DOHH2 (cell line): ENCODE results near the gene IKBIP.
"Not testable (repeated sequence)": the region's sequence is repeated elsewhere in the genome, so short reads cannot be mapped to it uniquely, and the experiment has no call there.

Experiments used
- H3F3A ChIP-seq: fragments of 200-600 bp; sonication (generic), shearing (Covaris generic); 2 replicates; pipeline ENCODE4 v1.6.0; 2016; ENCODE audit warnings: antibody characterized with exemption, mild to moderate bottlenecking; ENCODE audit not compliant: control insufficient read depth, insufficient read depth
- H3K27ac ChIP-seq: fragments of 200-600 bp; sonication (generic); 2 replicates; pipeline ENCODE4 v1.5.1; 2014; ENCODE audit warnings: low read depth, mild to moderate bottlenecking, low read length, moderate library complexity
- H3K27me3 ChIP-seq: fragments of 200-600 bp; sonication (generic); 2 replicates; pipeline ENCODE4 v1.6.1; 2014; ENCODE audit warnings: mild to moderate bottlenecking, low read length, mixed read lengths; ENCODE audit not compliant: control insufficient read depth
- H3K36me3 ChIP-seq: fragments of 200-600 bp; sonication (generic); 2 replicates; pipeline ENCODE4 v1.6.1; 2014; ENCODE audit warnings: mild to moderate bottlenecking, low read length, moderate library complexity, mixed read lengths; ENCODE audit not compliant: control insufficient read depth
- H3K4me1 ChIP-seq: fragments of 200-600 bp; sonication (generic); 2 replicates; pipeline ENCODE4 v1.6.1; 2014; ENCODE audit warnings: mild to moderate bottlenecking, low read length, mixed read lengths; ENCODE audit not compliant: control insufficient read depth
- H3K4me2 ChIP-seq: fragments of 200-600 bp; sonication (generic); 2 replicates; pipeline ENCODE4 v1.6.0; 2014; ENCODE audit warnings: mild to moderate bottlenecking, low read length, moderate library complexity
- H3K4me3 ChIP-seq: fragments of 200-600 bp; sonication (generic); 2 replicates; pipeline ENCODE4 v1.5.1; 2014; ENCODE audit warnings: mild to moderate bottlenecking, low read length, mixed read lengths
- H3K79me2 ChIP-seq: fragments of 200-600 bp; sonication (generic); 2 replicates; pipeline ENCODE4 v1.6.1; 2014; ENCODE audit warnings: mild to moderate bottlenecking, low read length, mixed read lengths; ENCODE audit not compliant: control insufficient read depth
- H3K9me2 ChIP-seq: fragments of 200-600 bp; sonication (generic); replicated peaks from 2 replicates; pipeline ENCODE4 v1.6.1; 2014; ENCODE audit warnings: mild to moderate bottlenecking, low read length, mixed read lengths; ENCODE audit not compliant: control insufficient read depth
- H3K9me3 ChIP-seq: fragments of 200-600 bp; sonication (generic); 2 replicates; pipeline ENCODE4 v1.6.1; 2014; ENCODE audit warnings: antibody characterized with exemption, low read length, mixed read lengths; ENCODE audit not compliant: control insufficient read depth, insufficient read depth
- H4K20me1 ChIP-seq: fragments of 200-600 bp; sonication (generic); 2 replicates; pipeline ENCODE4 v1.6.0; 2014; ENCODE audit warnings: low read depth, mild to moderate bottlenecking, antibody characterized with exemption, low read length, moderate library complexity; ENCODE audit not compliant: control insufficient read depth, insufficient read depth
- EZH2phosphoT487 ChIP-seq: fragments of 200-600 bp; sonication (generic); IDR thresholded peaks from 2 replicates; pipeline ENCODE4 v1.6.1; 2017; ENCODE audit warnings: borderline replicate concordance, mild to moderate bottlenecking, antibody characterized with exemption, low read length, moderate library complexity, mixed read lengths
- TF ChIP-seq, protein P1 (sequence below): fragments of 200-600 bp; sonication (generic); IDR thresholded peaks from one replicate; pipeline ENCODE4 v1.5.1; 2014; ENCODE audit warnings: antibody characterized with exemption, mild to moderate bottlenecking, low read depth, low read length; ENCODE audit not compliant: poor library complexity, severe bottlenecking

The IKBIP gene

GRCh38 chr12:98644433-98644711, 216 bp downstream of the IKBIP start:
- peaks cover 83% of the 10 kb centered on the region for H3K79me2 ChIP-seq
- TF ChIP-seq, protein P1, sequence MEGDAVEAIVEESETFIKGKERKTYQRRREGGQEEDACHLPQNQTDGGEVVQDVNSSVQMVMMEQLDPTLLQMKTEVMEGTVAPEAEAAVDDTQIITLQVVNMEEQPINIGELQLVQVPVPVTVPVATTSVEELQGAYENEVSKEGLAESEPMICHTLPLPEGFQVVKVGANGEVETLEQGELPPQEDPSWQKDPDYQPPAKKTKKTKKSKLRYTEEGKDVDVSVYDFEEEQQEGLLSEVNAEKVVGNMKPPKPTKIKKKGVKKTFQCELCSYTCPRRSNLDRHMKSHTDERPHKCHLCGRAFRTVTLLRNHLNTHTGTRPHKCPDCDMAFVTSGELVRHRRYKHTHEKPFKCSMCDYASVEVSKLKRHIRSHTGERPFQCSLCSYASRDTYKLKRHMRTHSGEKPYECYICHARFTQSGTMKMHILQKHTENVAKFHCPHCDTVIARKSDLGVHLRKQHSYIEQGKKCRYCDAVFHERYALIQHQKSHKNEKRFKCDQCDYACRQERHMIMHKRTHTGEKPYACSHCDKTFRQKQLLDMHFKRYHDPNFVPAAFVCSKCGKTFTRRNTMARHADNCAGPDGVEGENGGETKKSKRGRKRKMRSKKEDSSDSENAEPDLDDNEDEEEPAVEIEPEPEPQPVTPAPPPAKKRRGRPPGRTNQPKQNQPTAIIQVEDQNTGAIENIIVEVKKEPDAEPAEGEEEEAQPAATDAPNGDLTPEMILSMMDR: peak; percentile 37
- TF ChIP-seq EZH2phosphoT487: no peak

GRCh38 chr12:98642801-98643200, 1.8 kb downstream of the IKBIP start:
- Histone ChIP-seq H3K36me3 (peaks cover 20% of the 10 kb centered on the region), H3K79me2 (peaks cover 94% of the 10 kb centered on the region), H3K4me1 (peaks cover 28% of the 10 kb centered on the region), H3K4me3 (peak overlapping the region; percentile 88), H3K4me2 (peak overlapping the region; percentile 61)
- H3K27me3 ChIP-seq, H3K9me3 ChIP-seq, H3F3A ChIP-seq, H4K20me1 ChIP-seq, H3K9me2 ChIP-seq, H3K27ac ChIP-seq: not testable (repeated sequence)

More at GRCh38 chr12:98644433-98644711, 216 bp downstream of the IKBIP start:
- no peaks in the 10 kb centered on the region for H3K9me2 ChIP-seq
- H3K36me3 ChIP-seq: peaks cover 35% of the 10 kb centered on the region
- H3K9me3 ChIP-seq: no peaks in the 10 kb centered on the region
- 0 out of 2 replicates have a peak, but pooled peaks cover 3% of the 10 kb centered on the region for H4K20me1 ChIP-seq
- H3K4me3 ChIP-seq: peak overlapping the region; percentile 88
- peak overlapping the region; percentile 74 for H3K27ac ChIP-seq
- no peaks in the 10 kb centered on the region for H3K27me3 ChIP-seq
- H3F3A ChIP-seq: 0 out of 2 replicates have a peak, but pooled peaks cover 4% of the 10 kb centered on the region
- peaks cover 26% of the 10 kb centered on the region for H3K4me1 ChIP-seq
- peak overlapping the region; percentile 61 for H3K4me2 ChIP-seq

DNA sequence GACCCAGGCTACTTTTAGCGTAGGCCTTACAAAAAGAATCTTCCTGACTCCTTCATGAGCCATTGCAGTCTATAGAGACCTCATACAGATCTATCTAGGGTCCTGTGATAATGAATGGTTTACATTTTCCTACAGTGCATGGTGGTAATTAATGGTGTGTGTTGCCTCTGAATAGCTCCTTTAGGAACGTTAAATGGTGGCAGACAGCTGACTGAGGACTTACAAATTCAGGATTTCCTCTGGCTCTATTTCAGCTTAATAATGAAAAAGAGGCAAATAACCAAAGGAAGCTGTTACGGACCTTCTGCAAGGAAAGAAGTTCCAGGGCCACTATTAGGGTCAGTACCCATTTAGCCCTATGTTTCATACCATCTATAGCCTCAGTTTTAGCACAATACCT, 5.1 kb downstream of the IKBIP start:
- no peaks in the 10 kb centered on the region for H3K27me3 ChIP-seq
- H3K9me3 ChIP-seq: no peaks in the 10 kb centered on the region
- H3K4me2 ChIP-seq: no peak overlapping the region
- H3K36me3 ChIP-seq: peaks cover 14% of the 10 kb centered on the region
- no peak overlapping the region for H3K4me3 ChIP-seq
- no peaks in the 10 kb centered on the region for H3K9me2 ChIP-seq
- TF ChIP-seq, protein P1: no peak
- TF ChIP-seq EZH2phosphoT487: no peak
- no peaks in the 10 kb centered on the region for H3F3A ChIP-seq
- peaks cover 37% of the 10 kb centered on the region for H3K4me1 ChIP-seq
- 0 out of 2 replicates have a peak, but pooled peaks cover 3% of the 10 kb centered on the region for H4K20me1 ChIP-seq
- no peak overlapping the region for H3K27ac ChIP-seq
- peaks cover 90% of the 10 kb centered on the region for H3K79me2 ChIP-seq

GRCh38 chr12:98638009-98638408, 6.6 kb downstream of the IKBIP start:
- peaks cover 31% of the 10 kb centered on the region for H3K4me1 ChIP-seq
- no peaks in the 10 kb centered on the region for H3K27me3 ChIP-seq
- no peak overlapping the region for H3K4me3 ChIP-seq
- no peak overlapping the region for H3K4me2 ChIP-seq
- 0 out of 2 replicates have a peak, but pooled peaks cover 3% of the 10 kb centered on the region for H4K20me1 ChIP-seq
- no peaks in the 10 kb centered on the region for H3K9me2 ChIP-seq
- peaks cover 84% of the 10 kb centered on the region for H3K79me2 ChIP-seq
- TF ChIP-seq EZH2phosphoT487: no peak
- TF ChIP-seq, protein P1: no peak
- H3K27ac ChIP-seq: no peak overlapping the region
- peaks cover 17% of the 10 kb centered on the region for H3K36me3 ChIP-seq
- no peaks in the 10 kb centered on the region for H3F3A ChIP-seq
- no peaks in the 10 kb centered on the region for H3K9me3 ChIP-seq
